ENCODE measurements around the gene MORN3. TPM values are rescaled to one million over a fixed set of nuclear protein-coding genes. Genes with fewer than 3 reads are reported as not detected.

MORN3 gene
- total RNA-seq, 1 experiment from 2014 or later, result 0.37 TPM

GRCh38 chr12:121649322-121649721, 20.1 kb downstream of the MORN3 start:
- ATAC-seq, result no peak
- Mint-ChIP-seq H3K4me3 (no peak overlapping the region), H3K9me3 (no peaks in the 10 kb centered on the region), H3K27ac (no peak overlapping the region), H3K27me3 (ENCODE audit: low read depth) (no peaks in the 10 kb centered on the region), H3K36me3 (peaks cover 2% of the 10 kb centered on the region; the same call in 1 of the 2 replicates), H3K4me1 (peaks cover 8% of the 10 kb centered on the region)
- POLR2A ChIA-PET, result interaction anchor here (0.6 kb wide), 2 partner anchors 9 to 91 kb away, joined by 4 to 6 read pairs; no protein-coding TSS in a partner anchor
- CTCF ChIA-PET, result interaction anchor here (0.6 to 2.9 kb wide), 5 partner anchors 11 to 145 kb away, joined by 3 to 10 read pairs (median 3); partner anchors contain the start of gene MORN3
- no peak for DNase-seq (ENCODE audit: low spot score)
- no peak for TF ChIP-seq FOXJ3 (CRISPR knock-in tag; IDR thresholded peaks at IDR 0.05; ENCODE audit: borderline replicate concordance)
- no peak for TF ChIP-seq NFE2L1 (CRISPR knock-in tag; IDR thresholded peaks at IDR 0.05)
- TF ChIP-seq ZNF423 (CRISPR knock-in tag; IDR thresholded peaks at IDR 0.05), result no peak
- no peak for TF ChIP-seq ZNF232 (CRISPR knock-in tag; IDR thresholded peaks at IDR 0.05)
- TF ChIP-seq, protein P1, sequence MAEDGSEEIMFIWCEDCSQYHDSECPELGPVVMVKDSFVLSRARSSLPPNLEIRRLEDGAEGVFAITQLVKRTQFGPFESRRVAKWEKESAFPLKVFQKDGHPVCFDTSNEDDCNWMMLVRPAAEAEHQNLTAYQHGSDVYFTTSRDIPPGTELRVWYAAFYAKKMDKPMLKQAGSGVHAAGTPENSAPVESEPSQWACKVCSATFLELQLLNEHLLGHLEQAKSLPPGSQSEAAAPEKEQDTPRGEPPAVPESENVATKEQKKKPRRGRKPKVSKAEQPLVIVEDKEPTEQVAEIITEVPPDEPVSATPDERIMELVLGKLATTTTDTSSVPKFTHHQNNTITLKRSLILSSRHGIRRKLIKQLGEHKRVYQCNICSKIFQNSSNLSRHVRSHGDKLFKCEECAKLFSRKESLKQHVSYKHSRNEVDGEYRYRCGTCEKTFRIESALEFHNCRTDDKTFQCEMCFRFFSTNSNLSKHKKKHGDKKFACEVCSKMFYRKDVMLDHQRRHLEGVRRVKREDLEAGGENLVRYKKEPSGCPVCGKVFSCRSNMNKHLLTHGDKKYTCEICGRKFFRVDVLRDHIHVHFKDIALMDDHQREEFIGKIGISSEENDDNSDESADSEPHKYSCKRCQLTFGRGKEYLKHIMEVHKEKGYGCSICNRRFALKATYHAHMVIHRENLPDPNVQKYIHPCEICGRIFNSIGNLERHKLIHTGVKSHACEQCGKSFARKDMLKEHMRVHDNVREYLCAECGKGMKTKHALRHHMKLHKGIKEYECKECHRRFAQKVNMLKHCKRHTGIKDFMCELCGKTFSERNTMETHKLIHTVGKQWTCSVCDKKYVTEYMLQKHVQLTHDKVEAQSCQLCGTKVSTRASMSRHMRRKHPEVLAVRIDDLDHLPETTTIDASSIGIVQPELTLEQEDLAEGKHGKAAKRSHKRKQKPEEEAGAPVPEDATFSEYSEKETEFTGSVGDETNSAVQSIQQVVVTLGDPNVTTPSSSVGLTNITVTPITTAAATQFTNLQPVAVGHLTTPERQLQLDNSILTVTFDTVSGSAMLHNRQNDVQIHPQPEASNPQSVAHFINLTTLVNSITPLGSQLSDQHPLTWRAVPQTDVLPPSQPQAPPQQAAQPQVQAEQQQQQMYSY (CRISPR knock-in tag; IDR thresholded peaks at IDR 0.05), result no peak
- no peak for TF ChIP-seq ZBTB43 (CRISPR knock-in tag; IDR thresholded peaks at IDR 0.05)
- no peak for TF ChIP-seq USF1 (CRISPR knock-in tag; IDR thresholded peaks at IDR 0.05)
- TF ChIP-seq, protein P2, sequence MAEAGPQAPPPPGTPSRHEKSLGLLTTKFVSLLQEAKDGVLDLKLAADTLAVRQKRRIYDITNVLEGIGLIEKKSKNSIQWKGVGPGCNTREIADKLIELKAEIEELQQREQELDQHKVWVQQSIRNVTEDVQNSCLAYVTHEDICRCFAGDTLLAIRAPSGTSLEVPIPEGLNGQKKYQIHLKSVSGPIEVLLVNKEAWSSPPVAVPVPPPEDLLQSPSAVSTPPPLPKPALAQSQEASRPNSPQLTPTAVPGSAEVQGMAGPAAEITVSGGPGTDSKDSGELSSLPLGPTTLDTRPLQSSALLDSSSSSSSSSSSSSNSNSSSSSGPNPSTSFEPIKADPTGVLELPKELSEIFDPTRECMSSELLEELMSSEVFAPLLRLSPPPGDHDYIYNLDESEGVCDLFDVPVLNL (CRISPR knock-in tag; IDR thresholded peaks at IDR 0.05; ENCODE audit: borderline replicate concordance, low read depth), result no peak
- no peak for TF ChIP-seq ATF2 (CRISPR knock-in tag; IDR thresholded peaks at IDR 0.05; ENCODE audit: borderline replicate concordance, low read depth)
- no peak for TF ChIP-seq FOXP1 (CRISPR knock-in tag; IDR thresholded peaks at IDR 0.05; ENCODE audit: borderline replicate concordance)
- no peak for TF ChIP-seq SMAD4 (CRISPR knock-in tag; IDR thresholded peaks at IDR 0.05)
- no peak for TF ChIP-seq SMAD3 (CRISPR knock-in tag; IDR thresholded peaks at IDR 0.05; ENCODE audit: borderline replicate concordance)
- no peak for TF ChIP-seq CTCF (IDR thresholded peaks at IDR 0.05)

GRCh38 chr12:121648458-121649028, 20.9 kb downstream of the MORN3 start:
- H3K4me1 Mint-ChIP-seq, result peaks cover 5% of the 10 kb centered on the region; the same call in 1 of the 2 replicates
- no peaks in the 10 kb centered on the region for H3K9me3 Mint-ChIP-seq
- ATAC-seq (no peak), DNase-seq (ENCODE audit: low spot score) (no peak)
- H3K27ac Mint-ChIP-seq, result no peak overlapping the region; the same call in 1 of the 2 replicates
- ChIA-PET POLR2A (interaction anchor here (0.6 to 0.7 kb wide), 2 partner anchors 90 to 155 kb away, joined by 3 to 6 read pairs; no protein-coding TSS in a partner anchor), CTCF (interaction anchor here (0.7 to 2.5 kb wide), 3 partner anchors 21 to 201 kb away, joined by 3 to 7 read pairs (median 3); no protein-coding TSS in a partner anchor)
- H3K27me3 Mint-ChIP-seq (ENCODE audit: low read depth), result no peaks in the 10 kb centered on the region
- no peak overlapping the region for H3K4me3 Mint-ChIP-seq
- peaks cover 2% of the 10 kb centered on the region; the same call in 1 of the 2 replicates for H3K36me3 Mint-ChIP-seq
- TF ChIP-seq, protein P3, sequence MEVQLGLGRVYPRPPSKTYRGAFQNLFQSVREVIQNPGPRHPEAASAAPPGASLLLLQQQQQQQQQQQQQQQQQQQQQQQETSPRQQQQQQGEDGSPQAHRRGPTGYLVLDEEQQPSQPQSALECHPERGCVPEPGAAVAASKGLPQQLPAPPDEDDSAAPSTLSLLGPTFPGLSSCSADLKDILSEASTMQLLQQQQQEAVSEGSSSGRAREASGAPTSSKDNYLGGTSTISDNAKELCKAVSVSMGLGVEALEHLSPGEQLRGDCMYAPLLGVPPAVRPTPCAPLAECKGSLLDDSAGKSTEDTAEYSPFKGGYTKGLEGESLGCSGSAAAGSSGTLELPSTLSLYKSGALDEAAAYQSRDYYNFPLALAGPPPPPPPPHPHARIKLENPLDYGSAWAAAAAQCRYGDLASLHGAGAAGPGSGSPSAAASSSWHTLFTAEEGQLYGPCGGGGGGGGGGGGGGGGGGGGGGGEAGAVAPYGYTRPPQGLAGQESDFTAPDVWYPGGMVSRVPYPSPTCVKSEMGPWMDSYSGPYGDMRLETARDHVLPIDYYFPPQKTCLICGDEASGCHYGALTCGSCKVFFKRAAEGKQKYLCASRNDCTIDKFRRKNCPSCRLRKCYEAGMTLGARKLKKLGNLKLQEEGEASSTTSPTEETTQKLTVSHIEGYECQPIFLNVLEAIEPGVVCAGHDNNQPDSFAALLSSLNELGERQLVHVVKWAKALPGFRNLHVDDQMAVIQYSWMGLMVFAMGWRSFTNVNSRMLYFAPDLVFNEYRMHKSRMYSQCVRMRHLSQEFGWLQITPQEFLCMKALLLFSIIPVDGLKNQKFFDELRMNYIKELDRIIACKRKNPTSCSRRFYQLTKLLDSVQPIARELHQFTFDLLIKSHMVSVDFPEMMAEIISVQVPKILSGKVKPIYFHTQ (CRISPR knock-in tag; IDR thresholded peaks at IDR 0.05), result no peak
- no peak for TF ChIP-seq NR3C1 (CRISPR knock-in tag; conservative IDR thresholded peaks at IDR 0.05; ENCODE audit: low read depth)
- no peak for TF ChIP-seq NFE2L1 (CRISPR knock-in tag; IDR thresholded peaks at IDR 0.05)
- TF ChIP-seq TEAD1 (CRISPR knock-in tag; IDR thresholded peaks at IDR 0.05), result no peak
- no peak for TF ChIP-seq ESRRA (CRISPR knock-in tag; IDR thresholded peaks at IDR 0.05; ENCODE audit: borderline replicate concordance)
- TF ChIP-seq, protein P4, sequence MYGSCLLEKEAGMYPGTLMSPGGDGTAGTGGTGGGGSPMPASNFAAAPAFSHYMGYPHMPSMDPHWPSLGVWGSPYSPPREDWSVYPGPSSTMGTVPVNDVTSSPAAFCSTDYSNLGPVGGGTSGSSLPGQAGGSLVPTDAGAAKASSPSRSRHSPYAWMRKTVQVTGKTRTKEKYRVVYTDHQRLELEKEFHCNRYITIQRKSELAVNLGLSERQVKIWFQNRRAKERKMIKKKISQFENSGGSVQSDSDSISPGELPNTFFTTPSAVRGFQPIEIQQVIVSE (CRISPR knock-in tag; IDR thresholded peaks at IDR 0.05; ENCODE audit: borderline replicate concordance), result no peak
- no peak for TF ChIP-seq ETV6 (CRISPR knock-in tag; IDR thresholded peaks at IDR 0.05)

Measured in WTC11 (cell line).